ENCODE results near the gene OR4E1.
"Not testable (repeated sequence)": the region's sequence is repeated elsewhere in the genome, so short reads cannot be mapped to it uniquely, and the experiment has no call there.

OR4E1 gene

DNA sequence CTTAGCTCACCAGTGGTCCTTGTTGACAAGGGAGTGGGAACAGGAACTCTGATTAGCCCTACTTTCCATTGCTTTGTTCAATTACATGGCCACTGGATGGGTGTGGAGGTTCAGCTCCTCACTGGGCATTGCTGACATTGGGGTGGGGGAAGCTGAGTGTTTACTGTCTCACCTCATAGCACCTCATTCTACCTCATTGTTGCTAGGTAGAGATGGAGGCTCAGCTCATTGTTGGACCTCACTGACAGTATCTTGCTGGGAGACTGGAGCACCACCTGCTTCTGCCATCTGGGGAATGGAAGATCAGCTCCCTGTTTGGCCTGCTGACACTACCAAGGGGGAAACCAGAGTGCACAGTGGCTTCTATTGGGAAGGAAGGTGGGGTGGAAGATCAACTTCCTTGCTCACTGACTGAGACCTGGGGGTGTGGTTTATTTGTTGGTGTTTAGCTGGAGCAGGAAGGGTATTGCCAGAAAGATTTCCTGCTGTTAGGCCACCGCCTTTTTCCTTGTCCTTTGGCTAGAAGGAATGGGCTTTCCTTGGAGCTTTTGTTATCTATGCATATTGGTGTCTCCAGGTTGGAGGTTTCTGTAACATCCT is 21.3 kb downstream of the OR4E1 start:
- DNase-seq (ENCODE audit: low spot score), result no peak

DNA sequence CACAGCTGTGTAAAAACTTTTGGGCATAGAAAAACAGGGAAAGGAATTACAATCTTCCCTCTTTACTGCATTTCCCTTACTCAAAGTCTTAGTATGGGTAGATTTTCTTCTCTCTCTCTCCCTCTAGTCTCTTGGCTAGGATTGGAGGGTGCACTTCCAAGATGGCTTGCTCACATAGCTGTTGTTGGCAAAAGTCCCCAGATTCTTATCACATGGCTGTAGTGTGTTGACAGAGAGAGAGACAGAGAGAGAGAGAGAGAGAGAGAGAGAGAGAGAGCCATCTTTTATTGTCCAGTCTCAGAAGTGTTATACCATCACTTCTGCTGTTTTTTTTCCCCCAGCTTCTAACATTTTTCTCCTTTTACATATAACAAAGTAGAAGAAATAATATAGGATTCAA is 26.2 kb downstream of the OR4E1 start:
- DNase-seq (ENCODE audit: low spot score), result no peak

DNA sequence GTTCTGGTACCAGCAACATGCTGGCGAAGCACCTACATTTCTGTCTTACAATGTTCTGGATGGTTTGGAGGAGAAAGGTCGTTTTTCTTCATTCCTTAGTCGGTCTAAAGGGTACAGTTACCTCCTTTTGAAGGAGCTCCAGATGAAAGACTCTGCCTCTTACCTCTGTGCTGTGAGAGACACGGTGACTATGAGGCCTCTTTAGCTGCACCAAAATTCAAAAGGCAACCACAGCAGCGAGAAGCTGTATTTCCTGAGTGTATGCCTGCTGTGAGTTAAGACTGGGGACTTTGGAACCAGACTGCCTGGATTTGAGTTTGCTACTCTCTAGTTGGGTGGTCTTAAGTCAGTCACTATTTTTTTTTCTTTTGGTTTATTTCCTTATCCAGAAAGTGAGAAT is 30.2 kb downstream of the OR4E1 start:
- DNase-seq (ENCODE audit: low spot score), result no peak

- DNase-seq (ENCODE audit: low spot score), result no peak
These were observed 30.9 kb downstream of the OR4E1 start for GRCh38 chr14:21642683-21643082.

DNA sequence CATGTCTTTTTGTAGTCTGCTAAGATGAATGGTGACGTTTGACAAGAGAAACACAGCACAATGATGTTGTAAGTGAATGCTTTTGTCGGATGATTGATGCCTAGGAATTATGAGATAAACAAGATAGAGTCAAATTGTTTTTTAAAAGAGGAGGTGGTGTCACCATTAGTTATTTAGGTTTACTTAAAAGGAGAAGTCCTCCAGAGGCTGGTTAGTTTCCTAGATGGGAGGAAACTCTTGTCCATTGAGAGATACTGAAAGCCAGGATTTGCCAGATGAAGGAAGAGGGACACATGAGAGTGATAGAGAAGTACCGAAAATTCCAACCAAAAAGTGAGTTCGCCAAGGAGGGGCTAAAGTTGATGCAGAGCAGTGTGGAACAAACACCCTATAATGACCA is 38.8 kb downstream of the OR4E1 start, which contains the start of gene OR10G2:
Gene OR10G2 (minus strand): TSS at position 101 of the 400 bp plus-strand sequence. CDS start 98 bp downstream, at position 3.
- DNase-seq (ENCODE audit: low spot score), result no peak

DNA sequence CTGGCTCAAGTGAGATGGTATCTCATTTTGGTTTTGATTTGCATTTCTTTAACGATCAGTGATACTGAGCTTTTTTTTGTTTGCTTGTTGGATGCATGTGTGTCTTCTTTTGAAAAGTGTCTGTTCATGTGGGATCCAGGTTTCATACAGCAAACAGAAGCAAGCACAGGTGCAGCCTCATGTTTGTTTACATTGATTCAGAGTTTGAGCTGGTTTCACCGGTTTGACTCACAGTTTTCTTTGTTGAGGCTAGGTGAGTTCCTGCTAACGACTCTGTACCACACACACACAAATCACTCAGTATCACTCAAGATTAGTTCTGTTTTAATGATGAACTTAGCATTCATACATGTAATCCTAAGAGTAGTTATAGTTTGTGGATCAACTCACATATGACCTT is 42.5 kb downstream of the OR4E1 start:
- DNase-seq (ENCODE audit: low spot score), result no peak

DNA sequence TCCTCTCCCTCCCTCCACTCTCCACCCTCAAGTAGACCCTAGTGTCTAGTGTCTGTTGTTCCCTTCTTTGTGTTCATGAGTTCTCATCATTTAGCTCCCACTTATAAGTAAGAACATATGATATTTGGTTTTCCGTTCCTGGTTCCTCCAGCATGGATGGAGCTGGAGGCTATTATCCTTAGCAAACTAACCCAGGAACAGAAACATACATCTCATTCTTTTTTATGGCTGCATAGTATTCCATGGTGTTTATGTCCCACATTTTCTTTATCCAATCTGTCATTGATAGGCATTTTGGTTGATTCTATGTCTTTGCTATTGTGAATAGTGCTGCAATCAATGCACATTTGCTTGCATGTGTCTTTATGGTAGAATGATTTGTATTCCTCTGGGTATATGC is 43.1 kb downstream of the OR4E1 start:
- not testable (repeated sequence) for DNase-seq (ENCODE audit: low spot score)

DNA sequence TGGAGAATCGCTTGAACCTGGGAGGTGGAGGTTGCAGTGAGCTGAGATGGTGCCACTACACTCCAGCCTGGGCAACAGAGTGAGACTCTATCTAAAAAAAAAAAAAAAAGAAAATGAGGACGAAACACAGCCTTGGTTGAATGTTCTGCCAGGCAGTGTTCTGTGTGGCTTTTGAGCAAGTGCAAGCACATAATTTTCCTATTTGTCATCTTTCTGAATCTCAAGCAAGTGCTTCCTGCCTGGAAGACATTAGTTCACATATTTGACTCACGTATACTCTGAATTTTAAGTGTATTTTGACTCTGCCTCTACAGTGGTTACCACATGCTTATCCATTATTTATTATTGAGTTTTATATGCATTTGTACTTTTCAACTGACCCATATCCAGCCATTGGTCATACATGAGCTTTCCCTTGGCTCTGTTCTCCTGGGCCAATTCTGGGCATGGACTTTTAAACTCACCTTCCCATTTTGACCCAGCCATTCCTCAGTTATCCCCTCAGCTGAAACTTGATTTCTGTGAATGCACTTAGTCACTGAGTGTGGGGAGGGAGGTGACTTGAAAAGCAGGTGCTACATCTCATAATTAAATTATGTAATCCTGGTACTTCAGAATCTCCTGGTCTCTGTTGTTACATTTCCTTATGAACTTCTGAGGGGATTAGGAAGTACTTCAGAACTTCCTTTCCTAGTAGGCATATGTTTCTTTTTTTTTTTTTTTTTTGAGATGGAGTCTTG is 47.0 kb downstream of the OR4E1 start:
- DNase-seq (ENCODE audit: low spot score), result no peak
